Esophagus muscularis mucosa (tissue), 4 donors: ENCODE results near the gene PKMYT1. TPM values are rescaled to one million over a fixed set of nuclear protein-coding genes. Genes with fewer than 3 reads are reported as not detected.

Source experiments
- DNase-seq: peaks from one replicate; pipeline ENCODE4 v3.0.0-alpha.2; 2017; ENCODE audit errors: extremely low spot score
- H3K27ac ChIP-seq, 4 donors: fragments of 200-600 bp; sonication (generic); replicated peaks in 1 of 4; 1 replicate in 3 of 4; 2 replicates in 1 of 4; pipeline ENCODE4 v1.5.1; 2016 to 2019; ENCODE audit warnings: mild to moderate bottlenecking in 1 of 4
- H3K27me3 ChIP-seq, 4 donors: fragments of 200-600 bp; sonication (generic); one replicate each; pipeline versions ENCODE4 v1.5.1 to v1.6.0; 2016 to 2019
- H3K36me3 ChIP-seq, 4 donors: fragments of 200-600 bp; sonication (generic); one replicate each; pipeline ENCODE4 v1.5.1; 2016 to 2019
- H3K4me1 ChIP-seq, 4 donors: fragments of 200-600 bp; sonication (generic); one replicate each; pipeline ENCODE4 v1.5.1; 2016 to 2019
- H3K4me3 ChIP-seq, 4 donors: fragments of 200-600 bp; sonication (generic); 1 replicate in 2 of 4; 2 replicates in 2 of 4; pipeline ENCODE4 v1.5.1; 2016 to 2019; ENCODE audit warnings: mild to moderate bottlenecking in 4 of 4, moderate library complexity in 1 of 4
- H3K9me3 ChIP-seq, 4 donors: fragments of 200-600 bp; sonication (generic); 1 replicate in 3 of 4; 2 replicates in 1 of 4; pipeline ENCODE4 v1.5.1; 2016 to 2019
- CTCF ChIP-seq, 3 experiments: fragments of 200-600 bp in 2 of 3; fragments of 450-650 bp in 1 of 3; sonication (generic) in 2 of 3; IDR thresholded peaks; one replicate each; pipeline ENCODE4 v1.5.1; 2017 to 2019; ENCODE audit warnings: antibody characterized with exemption in 3 of 3, mild to moderate bottlenecking in 2 of 3, moderate library complexity in 1 of 3
- EP300 ChIP-seq: sonication (generic); formaldehyde crosslinking; IDR thresholded peaks from one replicate; pipeline ENCODE4 v1.6.1; 2017; ENCODE audit warnings: antibody characterized with exemption
- POLR2A ChIP-seq: fragments of 450-650 bp; IDR thresholded peaks from one replicate; pipeline ENCODE4 v1.6.1; 2017; ENCODE audit warnings: antibody characterized with exemption, moderate library complexity, mild to moderate bottlenecking, low read depth
- POLR2AphosphoS5 ChIP-seq, 2 donors: sonication (generic); formaldehyde crosslinking; IDR thresholded peaks; one replicate each; pipeline ENCODE4 v1.6.1; 2017; ENCODE audit warnings: antibody characterized with exemption in 2 of 2
- WGBS: methylation state at CpG from one replicate; pipeline ENCODE4 v1.1.5; 2018; 5-methylcytosine and 5-hydroxymethylcytosine counted together
- intact Hi-C: fragments of 100-400 bp; cut with DNase I; formaldehyde crosslinking; loops from one replicate; pipeline ENCODE4 v1.15.1; 2023
- total RNA-seq, 4 donors: library from RNA; depleted of rRNA; stranded (reverse); fragments of >200 nt; gene quantifications; one replicate each; pipeline versions ENCODE4 v1.1.0 to v1.2.1, GENCODE V29; 2016

Gene PKMYT1
- total RNA-seq, 4 donors from 2014 or later, result 0.57 to 2.5 TPM; not detected in 2

GRCh38 chr16:3023669-3024478 lies 43.6 kb upstream of the PKMYT1 start, which contains the start of the genes HCFC1R1 and THOC6:
Gene HCFC1R1, minus strand, starts transcription at chr16:3023942. Its CDS starts 1 bp downstream, at chr16:3023941.
Gene THOC6, plus strand, starts transcription at chr16:3024035. Its CDS starts 292 bp downstream, at chr16:3024327.
- H3K4me1 ChIP-seq, result peaks cover 49 to 79% (median 69%) of the 10 kb centered on the region in 4 donors
- intact Hi-C loops, result no loop called here
- no peaks in the 10 kb centered on the region for H3K9me3 ChIP-seq
- peak within 1 kb of the TSS; percentile 96 to 99 (median 98) for H3K27ac ChIP-seq
- WGBS, result 2% methylated on average over 11 of the region's 69 CpGs
- H3K27me3 ChIP-seq, result peaks cover 0 to 11% (median 2%) of the 10 kb centered on the region in 4 donors
- peak; percentile 100 for DNase-seq
- H3K4me3 ChIP-seq, result peak within 1 kb of the TSS; percentile 66 to 86 (median 74)
- TF ChIP-seq POLR2AphosphoS5 (IDR thresholded peaks at IDR 0.05) (peak; percentile 92 to 95), CTCF (IDR thresholded peaks at IDR 0.05) (peak in 1 of 3 experiments; percentile 14), EP300 (no peak), POLR2A (peak; percentile 57)
- H3K36me3 ChIP-seq, result peaks cover 11 to 23% (median 20%) of the 10 kb centered on the region in 4 donors

GRCh38 chr16:3023415-3023668 lies 43.1 kb upstream of the PKMYT1 start:
- no peak for DNase-seq
- intact Hi-C loops, result no loop called here

GRCh38 chr16:3022684-3023414 lies 42.6 kb upstream of the PKMYT1 start:
- Histone ChIP-seq H3K27me3 (peaks cover 0 to 16% (median 11%) of the 10 kb centered on the region in 4 donors), H3K4me1 (peaks cover 45 to 76% (median 64%) of the 10 kb centered on the region in 4 donors), H3K36me3 (peaks cover 11 to 23% (median 20%) of the 10 kb centered on the region in 4 donors), H3K4me3 (peak overlapping the region; percentile 66 to 86 (median 74)), H3K27ac (peak overlapping the region; percentile 96 to 99 (median 98)), H3K9me3 (no peaks in the 10 kb centered on the region)
- WGBS, result 26% methylated on average over 7 of the region's 8 CpGs
- TF ChIP-seq POLR2AphosphoS5 (IDR thresholded peaks at IDR 0.05), result no peak
- no peak for TF ChIP-seq CTCF (IDR thresholded peaks at IDR 0.05)
- TF ChIP-seq POLR2A, result no peak
- no peak for TF ChIP-seq EP300
- intact Hi-C loops, result no loop called here
- no peak for DNase-seq

More at GRCh38 chr16:3023415-3023668, 43.1 kb upstream of the PKMYT1 start:
- H3K27me3 ChIP-seq, result peaks cover 0 to 11% (median 6%) of the 10 kb centered on the region in 4 donors
- H3K4me1 ChIP-seq, result peaks cover 45 to 76% (median 64%) of the 10 kb centered on the region in 4 donors
- 35% methylated on average over 2 of the region's 6 CpGs for whole genome bisulfite sequencing
- TF ChIP-seq POLR2A (no peak), EP300 (no peak), CTCF (IDR thresholded peaks at IDR 0.05) (no peak), POLR2AphosphoS5 (IDR thresholded peaks at IDR 0.05) (no peak)
- peaks cover 11 to 23% (median 20%) of the 10 kb centered on the region in 4 donors for H3K36me3 ChIP-seq
- peak overlapping the region; percentile 66 to 86 (median 74) for H3K4me3 ChIP-seq
- H3K9me3 ChIP-seq, result no peaks in the 10 kb centered on the region
- H3K27ac ChIP-seq, result peak overlapping the region; percentile 96 to 99 (median 98)

- DNase-seq, result peak; percentile 97
- intact Hi-C loops, result no loop called here
- Histone ChIP-seq H3K36me3 (peaks cover 9 to 21% (median 18%) of the 10 kb centered on the region in 4 donors), H3K9me3 (no peaks in the 10 kb centered on the region), H3K27ac (peak overlapping the region; percentile 96 to 99 (median 98)), H3K4me3 (peak overlapping the region; percentile 66 to 86 (median 74)), H3K27me3 (peaks cover 0 to 22% (median 17%) of the 10 kb centered on the region in 4 donors), H3K4me1 (peaks cover 46 to 77% (median 66%) of the 10 kb centered on the region in 4 donors)
- TF ChIP-seq POLR2A (no peak), CTCF (IDR thresholded peaks at IDR 0.05) (no peak), POLR2AphosphoS5 (IDR thresholded peaks at IDR 0.05) (peak; percentile 79 to 90)
- 4% methylated on average over 8 of the region's 8 CpGs for WGBS
Measured at GRCh38 chr16:3022208-3022683, 42.0 kb upstream of the PKMYT1 start.
